Immature natural killer cell (primary cell): ENCODE results near the gene SEMA7A. TPM values are rescaled to one million over a fixed set of nuclear protein-coding genes. Genes with fewer than 3 reads are reported as not detected.
"Not testable (repeated sequence)": the region's sequence is repeated elsewhere in the genome, so short reads cannot be mapped to it uniquely, and the experiment has no call there.

Source experiments
- DNase-seq, 3 donors: peaks; one replicate each; pipeline ENCODE4 v3.0.0; 2022; ENCODE audit warnings: mixed read lengths in 1 of 3
- H3K27ac Mint-ChIP-seq, 6 donors: one replicate each; pipeline ENCODE4 v1.8.0; 2020; ENCODE audit warnings: mixed read lengths in 6 of 6, mild to moderate bottlenecking in 5 of 6, inconsistent platforms in 4 of 6, moderate library complexity in 3 of 6
- H3K27me3 Mint-ChIP-seq, 3 donors: one replicate each; pipeline ENCODE4 v1.8.0; 2020 to 2021; ENCODE audit warnings: low read depth in 3 of 3, mild to moderate bottlenecking in 3 of 3, mixed read lengths in 3 of 3, moderate library complexity in 3 of 3, inconsistent platforms in 1 of 3
- H3K36me3 Mint-ChIP-seq, 3 donors: one replicate each; pipeline ENCODE4 v1.8.0; 2020; ENCODE audit warnings: mixed read lengths in 3 of 3, inconsistent platforms in 2 of 3, mild to moderate bottlenecking in 2 of 3
- H3K4me1 Mint-ChIP-seq, 2 donors: one replicate each; pipeline ENCODE4 v1.8.0; 2020; ENCODE audit warnings: inconsistent platforms in 2 of 2, mild to moderate bottlenecking in 2 of 2, mixed read lengths in 2 of 2, moderate library complexity in 1 of 2
- H3K4me3 Mint-ChIP-seq, 5 donors: one replicate each; pipeline ENCODE4 v1.8.0; 2020; ENCODE audit warnings: mild to moderate bottlenecking in 5 of 5, mixed read lengths in 5 of 5, inconsistent platforms in 3 of 5, moderate library complexity in 3 of 5
- H3K9me3 Mint-ChIP-seq, 6 donors: one replicate each; pipeline ENCODE4 v1.8.0; 2020; ENCODE audit warnings: mild to moderate bottlenecking in 6 of 6, mixed read lengths in 6 of 6, inconsistent platforms in 4 of 6, moderate library complexity in 3 of 6
- polyA plus RNA-seq, 3 donors: library from polyadenylated mRNA; unstranded; fragments of 300-500 nt; fragmentation: Illumina TruSeq; gene quantifications; one replicate each; pipeline ENCODE4 v1.2.3, GENCODE V29; 2021

Gene SEMA7A
- polyA plus RNA-seq, 3 donors from 2014 or later, result 0.90 to 3.7 TPM; not detected in 1

DNA sequence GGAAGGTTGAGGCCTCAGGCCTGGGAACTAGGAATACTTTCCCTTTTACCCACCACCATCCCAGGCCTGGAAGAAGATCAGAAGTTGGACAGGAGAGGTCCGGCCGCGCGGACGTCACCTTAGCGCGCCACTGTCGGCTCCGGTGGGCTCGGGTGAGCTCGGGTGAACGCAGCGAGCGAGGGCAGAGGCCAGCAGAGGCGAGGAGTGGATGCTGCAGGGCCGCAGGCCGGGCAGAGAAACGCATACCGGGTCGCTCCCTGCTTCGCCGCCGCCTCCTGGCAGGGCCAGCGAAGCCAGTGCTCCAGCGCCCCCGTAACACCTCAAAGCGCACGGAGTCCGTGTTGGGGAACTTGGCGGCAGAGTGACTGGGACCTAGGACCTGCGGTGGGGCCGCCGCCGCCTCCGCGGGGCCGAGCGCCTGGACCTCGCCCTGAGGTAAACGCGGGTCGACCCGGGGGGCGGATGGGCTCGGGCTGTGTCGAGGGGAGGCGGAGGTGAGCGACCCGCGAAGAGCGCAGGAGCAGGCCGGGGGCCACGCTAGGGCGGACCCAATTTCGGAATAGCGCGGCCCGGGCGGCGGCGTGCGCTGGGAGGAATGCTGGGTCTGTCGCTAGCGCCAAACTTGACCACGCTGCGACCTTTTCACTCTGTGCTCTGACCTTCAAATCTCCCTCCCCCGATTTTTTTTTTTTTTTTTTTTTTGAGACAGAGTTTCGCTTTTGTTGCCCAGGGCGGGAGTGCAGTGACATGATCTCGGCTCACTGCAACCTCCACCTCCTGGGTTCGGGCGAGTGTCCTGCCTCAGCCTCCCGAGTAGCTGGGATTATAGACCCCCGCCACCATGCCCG lies 67.9 kb downstream of the SEMA7A start:
- H3K27me3 Mint-ChIP-seq, result peaks cover 4 to 19% (median 14%) of the 10 kb centered on the region in 3 donors

DNA sequence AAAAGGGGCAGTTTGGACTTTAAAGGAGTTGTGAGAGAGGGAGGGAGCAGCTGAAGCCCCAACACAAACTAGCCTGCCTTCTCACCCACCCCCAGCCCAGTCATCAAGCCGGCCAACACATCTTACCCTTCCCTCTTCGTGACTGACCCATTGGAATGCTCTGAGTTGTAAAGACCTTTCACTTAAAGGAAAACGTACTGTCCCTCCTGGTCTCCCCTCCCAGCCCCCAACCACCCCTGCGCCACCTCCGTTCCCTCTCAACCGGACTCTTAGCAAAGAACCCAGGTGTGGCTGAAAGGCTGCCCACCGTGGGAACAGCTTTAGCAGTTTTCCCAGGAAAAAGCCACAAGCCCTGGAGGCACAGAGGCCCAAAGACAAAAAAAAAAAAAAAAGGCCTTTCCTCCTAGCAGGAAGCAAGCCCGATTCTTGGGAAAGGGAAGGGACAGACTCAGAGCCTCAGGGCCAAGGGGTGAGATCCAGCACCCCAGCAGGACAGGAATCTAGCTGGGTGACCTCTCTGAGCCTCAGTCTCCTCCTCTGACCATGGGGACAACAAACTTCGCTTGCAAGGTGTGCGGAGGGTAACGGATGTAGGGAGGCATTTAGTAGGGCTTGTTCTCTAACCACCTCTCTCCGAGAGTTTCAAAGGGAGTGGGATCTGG lies 68.7 kb downstream of the SEMA7A start:
- H3K36me3 Mint-ChIP-seq, result no peaks in the 10 kb centered on the region
- H3K27ac Mint-ChIP-seq, result no peak overlapping the region
- peaks cover 0 to 4% of the 10 kb centered on the region in 2 donors for H3K4me1 Mint-ChIP-seq
- H3K4me3 Mint-ChIP-seq, result peak overlapping the region; percentile 28 to 67 (median 60)
- H3K27me3 Mint-ChIP-seq, result peaks cover 4 to 19% (median 13%) of the 10 kb centered on the region in 3 donors
- no peak for DNase-seq
- no peaks in the 10 kb centered on the region for H3K9me3 Mint-ChIP-seq

More for the DNA sequence above, 67.9 kb downstream of the SEMA7A start:
- H3K36me3 Mint-ChIP-seq, result no peaks in the 10 kb centered on the region
- peak in 1 of 3 donors; percentile 6 for DNase-seq
- H3K4me3 Mint-ChIP-seq, result peak overlapping the region; percentile 57 to 67 (median 60)
- no peaks in the 10 kb centered on the region for H3K9me3 Mint-ChIP-seq
- peaks cover 0 to 4% of the 10 kb centered on the region in 2 donors for H3K4me1 Mint-ChIP-seq
- H3K27ac Mint-ChIP-seq, result no peak overlapping the region

DNA sequence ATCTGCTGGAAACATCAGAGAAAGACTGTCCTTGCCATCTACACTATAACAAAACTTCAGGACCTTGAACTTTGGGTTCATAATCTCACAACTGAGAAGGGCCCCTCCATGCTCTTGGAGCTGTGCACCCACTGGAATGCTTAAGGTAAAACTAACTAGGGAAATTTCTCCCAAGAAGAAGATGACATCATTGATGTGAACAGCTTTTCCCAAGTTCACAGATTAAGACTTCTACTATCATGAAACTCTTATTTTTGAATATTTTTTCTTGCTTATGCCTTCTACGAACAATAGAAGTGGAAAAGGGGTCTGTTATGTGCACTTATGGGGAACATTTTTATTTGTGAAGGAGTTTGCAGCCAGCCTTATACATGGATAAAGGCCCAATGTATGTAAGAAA lies 71.3 kb downstream of the SEMA7A start:
- H3K27me3 Mint-ChIP-seq, result peaks cover 4 to 13% (median 8%) of the 10 kb centered on the region in 3 donors
- peaks cover 0 to 4% of the 10 kb centered on the region in 2 donors for H3K4me1 Mint-ChIP-seq
- H3K9me3 Mint-ChIP-seq, result no peaks in the 10 kb centered on the region
- no peak overlapping the region for H3K4me3 Mint-ChIP-seq
- no peak overlapping the region for H3K27ac Mint-ChIP-seq
- no peaks in the 10 kb centered on the region for H3K36me3 Mint-ChIP-seq
- DNase-seq, result no peak

DNA sequence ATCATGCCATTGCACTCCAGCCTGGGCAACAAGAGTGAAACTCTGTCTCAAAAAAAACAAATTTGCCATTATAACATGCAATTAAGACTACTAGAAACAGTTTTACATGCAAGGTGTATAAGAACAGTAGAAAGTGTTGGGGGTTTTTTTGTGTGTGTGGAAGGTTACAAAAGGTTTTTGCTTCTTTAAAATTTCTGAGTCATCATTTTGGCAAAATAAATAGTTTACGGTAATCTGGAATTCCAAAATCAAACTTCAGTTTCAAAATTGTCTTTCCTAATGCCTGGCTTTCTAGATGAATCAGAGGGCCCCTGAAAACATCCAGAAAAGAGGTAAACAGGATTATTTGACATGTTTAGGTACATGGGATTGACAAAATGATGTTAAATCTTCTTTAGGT lies 72.9 kb downstream of the SEMA7A start:
- H3K27ac Mint-ChIP-seq, H3K27me3 Mint-ChIP-seq, H3K36me3 Mint-ChIP-seq, H3K4me1 Mint-ChIP-seq, H3K9me3 Mint-ChIP-seq, H3K4me3 Mint-ChIP-seq, DNase-seq: not testable (repeated sequence)

DNA sequence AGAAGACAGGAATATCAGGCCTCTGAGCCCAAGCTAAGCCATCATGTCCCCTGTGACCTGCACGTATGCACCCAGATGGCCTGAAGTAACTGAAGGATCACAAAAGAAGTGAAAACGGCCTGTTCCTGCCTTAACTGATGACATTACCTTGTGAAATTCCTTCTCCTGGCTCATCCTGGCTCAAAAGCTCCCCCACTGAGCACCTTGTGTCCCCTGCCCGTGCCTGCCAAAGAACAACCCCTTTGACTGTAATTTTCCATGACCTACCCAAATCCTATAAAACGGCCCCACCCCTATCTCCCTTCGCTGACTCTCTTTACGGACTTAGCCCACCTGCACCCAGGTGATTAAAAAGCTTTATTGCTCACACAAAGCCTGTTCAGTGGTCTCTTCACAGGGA lies 74.4 kb downstream of the SEMA7A start:
- DNase-seq, H3K9me3 Mint-ChIP-seq, H3K4me1 Mint-ChIP-seq, H3K27ac Mint-ChIP-seq, H3K27me3 Mint-ChIP-seq, H3K36me3 Mint-ChIP-seq, H3K4me3 Mint-ChIP-seq: not testable (repeated sequence)

Other genes with a start within 250 kb of the SEMA7A start
- not detected for gene STRA6, start 231.2 kb downstream of the SEMA7A start, polyA plus RNA-seq
- not detected for gene CCDC33, start 197.6 kb downstream of the SEMA7A start, polyA plus RNA-seq
- gene CYP11A1, start 66.3 kb downstream of the SEMA7A start, polyA plus RNA-seq, result not detected
- gene UBL7, start 27.2 kb upstream of the SEMA7A start, polyA plus RNA-seq, result 100 to 1,000 TPM; 110 to 163 (median 128) TPM
- 10 to 100 TPM in 1 of 3 donors, 1 to 10 TPM in 2; 3.2 to 17.3 (median 6.6) TPM for gene ARID3B, start 107.3 kb upstream of the SEMA7A start, polyA plus RNA-seq
- 10 to 100 TPM; 32.4 to 82.1 (median 68.2) TPM for gene CLK3, start 181.9 kb upstream of the SEMA7A start, polyA plus RNA-seq